Ramos (cell line): Measurements from ENCODE around the gene MOBP.
"Not testable (repeated sequence)": the region's sequence is repeated elsewhere in the genome, so short reads cannot be mapped to it uniquely, and the experiment has no call there.

Source experiments
- in situ Hi-C: fragments of 300-500 bp; cut with MboI; formaldehyde crosslinking; loops from one replicate; pipeline ENCODE4 v1.14.3; 2022; ENCODE audit warnings: low sequenced_read_pairs; ENCODE audit not compliant: unreplicated experiment

Gene MOBP

DNA sequence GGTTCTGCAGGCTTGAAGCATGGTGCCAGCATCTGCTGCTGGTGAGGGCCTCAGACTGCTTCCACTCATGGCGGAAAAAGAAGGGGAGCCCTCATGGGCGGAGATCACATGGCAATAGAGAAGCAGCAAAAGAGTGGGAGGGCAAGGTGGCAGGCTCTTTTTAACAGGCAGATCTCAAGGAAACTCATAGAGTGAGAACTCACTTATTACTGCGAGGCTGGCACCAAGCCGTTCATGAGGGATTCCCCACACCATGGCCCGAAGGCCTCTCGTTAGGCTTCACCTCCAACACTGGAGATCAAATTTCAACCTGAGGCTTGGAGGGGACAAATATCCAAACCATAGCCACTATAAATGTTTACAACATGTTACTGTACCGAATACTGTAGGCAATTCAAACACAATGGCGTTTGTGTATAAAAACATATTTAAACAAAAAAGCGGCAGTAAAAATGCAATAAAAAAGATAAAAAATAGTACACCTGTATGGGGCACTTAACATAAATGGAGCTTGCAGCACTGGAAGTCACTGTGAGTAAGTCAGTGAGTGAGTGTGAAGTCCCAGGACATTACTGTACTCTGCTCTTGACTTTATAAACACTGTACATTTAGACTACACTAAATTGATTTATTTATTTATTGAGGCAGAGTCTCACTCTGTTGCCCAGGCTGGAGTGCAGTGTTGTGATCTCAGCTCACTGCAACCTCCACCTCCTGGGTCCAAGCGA, 18.8 kb upstream of the MOBP start:
- in situ Hi-C loops = no loop called here

DNA sequence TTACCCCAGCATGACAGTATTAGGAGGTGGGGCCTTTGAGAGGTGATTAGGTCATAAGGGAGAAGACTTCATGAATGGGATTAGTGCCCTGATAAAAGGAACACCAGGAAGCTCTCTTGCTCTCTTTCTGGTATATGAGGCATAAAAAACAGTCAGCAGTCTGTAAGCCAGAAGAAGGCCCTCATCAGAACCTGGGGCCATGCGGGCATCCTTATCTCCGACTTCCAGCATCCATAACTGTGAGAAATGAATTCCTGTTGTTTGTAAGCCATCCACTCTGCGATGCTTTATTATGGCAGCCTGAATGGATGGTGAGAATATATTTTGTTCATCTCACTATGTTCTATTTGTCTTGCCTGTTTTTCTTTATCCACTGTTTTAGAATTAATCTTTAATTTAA, 17.7 kb upstream of the MOBP start:
- in situ Hi-C loops = no loop called here

DNA sequence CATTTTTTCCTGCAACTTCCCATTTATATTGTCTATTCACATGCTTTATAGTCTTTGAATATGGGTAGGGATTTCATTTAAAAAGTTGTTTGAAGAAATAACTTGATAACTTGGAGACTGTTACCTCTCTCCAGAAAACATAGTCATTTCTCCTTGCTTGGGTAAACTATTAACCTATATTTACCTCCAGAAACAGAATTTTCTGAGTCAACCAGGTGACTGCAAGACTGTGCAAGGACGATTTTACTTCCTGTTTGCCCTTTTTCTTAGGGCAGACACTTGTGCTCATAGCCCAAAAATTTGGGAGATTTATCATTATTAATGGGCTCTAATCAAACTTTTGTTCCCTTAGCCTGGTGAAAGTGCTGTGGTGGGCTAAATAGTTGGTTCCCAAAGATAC, 14.3 kb upstream of the MOBP start:
- in situ Hi-C loops = no loop called here

DNA sequence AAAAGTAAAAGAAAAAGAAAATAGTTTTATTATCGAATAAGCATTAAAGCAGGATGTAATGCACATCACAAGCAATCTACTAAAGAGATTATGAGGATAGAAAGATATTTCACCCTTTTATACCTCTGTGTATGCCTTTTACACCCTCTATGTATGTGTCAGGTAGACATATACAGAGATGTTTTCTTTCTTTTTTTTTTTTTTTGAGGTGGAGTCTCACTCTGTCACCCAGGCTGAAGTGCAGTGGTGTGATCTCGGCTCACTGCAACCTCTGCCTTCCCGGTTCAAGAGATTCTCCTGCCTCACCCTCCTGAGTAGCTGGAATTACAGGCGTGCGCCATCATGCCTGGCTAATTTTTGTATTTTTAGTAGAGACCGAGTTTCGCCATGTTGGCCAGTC, 13.6 kb upstream of the MOBP start:
- in situ Hi-C loops = not testable (repeated sequence)

DNA sequence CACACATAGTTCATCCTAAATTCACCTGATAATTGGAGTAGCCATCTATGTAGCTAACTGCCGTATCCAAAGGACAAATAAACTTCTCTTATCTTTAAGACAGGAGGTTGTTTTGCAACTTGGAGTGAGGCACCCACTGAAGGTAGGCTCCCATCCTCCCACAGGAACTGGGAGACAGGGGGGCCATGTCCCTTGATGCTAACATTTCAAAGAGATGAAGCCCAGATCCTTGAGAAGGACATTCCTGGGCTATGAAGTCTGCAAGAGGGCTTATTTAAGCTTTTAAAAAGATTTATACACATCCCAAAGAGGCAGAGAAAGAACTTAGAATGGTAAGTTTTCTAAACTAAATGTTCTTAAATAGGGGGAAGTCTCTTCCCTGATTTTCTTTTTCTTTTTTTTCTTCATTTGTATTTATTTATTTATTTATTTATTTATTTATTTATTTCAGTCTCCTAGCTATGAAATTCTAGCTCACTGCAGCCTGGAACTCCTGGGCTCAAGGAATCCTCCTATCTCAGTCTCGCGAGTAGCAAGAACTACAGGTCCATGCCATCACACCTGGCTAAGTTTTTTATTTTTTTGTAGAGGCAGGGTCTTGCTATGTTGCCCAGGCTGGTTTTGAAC, 12.8 kb upstream of the MOBP start:
- in situ Hi-C loops = no loop called here

DNA sequence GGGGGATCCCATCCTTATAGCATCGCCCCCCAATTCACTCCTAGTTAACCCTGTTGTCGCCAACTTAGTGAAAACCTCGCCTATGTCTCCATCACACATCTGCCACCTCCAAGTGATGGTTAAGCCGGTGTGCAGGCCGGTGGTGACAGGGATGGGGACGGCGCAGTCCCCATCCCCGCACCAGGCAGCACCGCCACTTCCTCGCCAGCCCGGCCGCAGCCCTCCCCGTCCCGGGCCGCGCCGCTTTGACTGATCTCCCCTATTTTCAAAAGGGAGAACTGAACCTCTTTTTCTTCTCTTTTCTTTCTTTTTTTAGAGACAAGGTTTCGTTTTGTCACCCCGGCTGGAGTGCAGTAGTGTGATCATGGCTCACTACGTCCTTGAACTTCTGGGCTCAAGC, 11.3 kb upstream of the MOBP start:
- in situ Hi-C loops = no loop called here

DNA sequence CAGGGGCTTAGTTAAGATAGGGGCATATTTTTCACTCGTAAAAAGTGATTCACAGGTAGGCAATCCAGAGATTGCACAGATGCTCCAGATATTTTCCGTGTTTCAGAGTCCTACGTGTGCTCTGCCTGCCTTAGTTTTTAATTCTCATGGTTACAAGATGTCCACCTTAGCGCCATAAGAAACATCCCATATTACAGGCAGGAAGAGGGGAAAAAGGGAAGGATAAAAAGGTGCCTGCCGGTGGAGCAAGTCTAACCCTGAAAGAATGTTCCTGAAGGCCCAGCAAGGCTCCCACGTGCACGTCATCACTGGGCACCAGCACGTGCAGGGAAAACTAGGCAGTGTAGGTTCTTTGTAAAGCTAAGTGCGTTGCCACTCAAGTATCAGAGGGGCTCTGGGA, 10.1 kb upstream of the MOBP start:
- in situ Hi-C loops = no loop called here

DNA sequence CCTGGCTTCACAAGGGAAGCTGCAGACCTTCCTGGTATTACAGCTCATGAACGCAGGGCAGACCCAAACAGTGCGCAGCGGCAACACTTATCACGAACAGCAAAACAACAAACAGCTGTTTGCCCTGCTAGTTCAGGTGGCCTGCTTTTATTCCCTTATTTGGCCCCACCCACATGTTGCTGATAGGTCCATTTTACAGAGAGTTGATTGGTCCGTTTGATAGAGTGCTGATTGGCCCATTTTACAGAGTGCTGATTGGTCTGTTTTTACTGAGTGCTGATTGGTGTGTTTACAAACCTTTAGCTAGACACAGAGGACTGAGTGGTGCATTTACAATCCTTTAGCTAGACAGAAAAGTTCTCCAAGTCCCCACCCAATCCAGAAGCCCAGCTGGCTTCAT, 8.9 kb upstream of the MOBP start:
- in situ Hi-C loops = not testable (repeated sequence)

DNA sequence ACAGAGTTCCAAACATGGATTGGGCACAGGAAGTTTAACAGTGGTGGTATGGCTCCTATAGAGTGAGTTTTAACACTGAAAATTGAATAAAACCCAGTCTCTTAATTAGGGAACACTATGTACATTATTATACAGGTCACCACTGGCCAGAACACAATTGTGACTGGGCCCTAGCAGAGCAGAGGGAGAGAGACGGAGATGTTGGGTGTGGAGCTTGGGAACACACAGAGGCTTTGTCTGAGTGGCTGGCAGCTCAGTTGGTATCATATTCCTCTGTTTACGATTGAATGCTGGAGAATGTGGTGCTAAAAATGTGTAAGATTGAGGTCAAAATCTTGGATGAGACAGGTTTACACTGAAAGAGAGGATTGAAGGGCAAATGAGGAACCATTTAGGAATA, 6.8 kb upstream of the MOBP start:
- in situ Hi-C loops = no loop called here

DNA sequence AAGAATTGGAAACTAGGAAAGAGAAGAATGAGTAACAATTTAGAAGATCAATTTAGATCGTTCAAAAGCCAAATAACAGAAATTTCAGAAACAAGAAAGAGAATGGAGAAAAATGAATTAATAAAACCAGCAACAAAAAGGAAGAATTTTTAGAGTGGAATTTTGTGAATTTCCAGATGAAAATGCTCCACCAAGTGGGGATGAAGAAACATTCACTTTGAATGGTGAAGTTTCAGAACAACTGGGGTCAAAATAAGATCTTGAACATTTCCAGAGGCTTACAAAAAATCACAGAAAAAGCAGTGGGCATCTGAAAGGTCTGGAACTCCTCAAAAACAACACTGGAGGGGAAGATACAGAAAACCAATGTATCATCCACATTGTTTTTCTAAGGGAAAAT, 4.2 kb upstream of the MOBP start:
- in situ Hi-C loops = no loop called here

DNA sequence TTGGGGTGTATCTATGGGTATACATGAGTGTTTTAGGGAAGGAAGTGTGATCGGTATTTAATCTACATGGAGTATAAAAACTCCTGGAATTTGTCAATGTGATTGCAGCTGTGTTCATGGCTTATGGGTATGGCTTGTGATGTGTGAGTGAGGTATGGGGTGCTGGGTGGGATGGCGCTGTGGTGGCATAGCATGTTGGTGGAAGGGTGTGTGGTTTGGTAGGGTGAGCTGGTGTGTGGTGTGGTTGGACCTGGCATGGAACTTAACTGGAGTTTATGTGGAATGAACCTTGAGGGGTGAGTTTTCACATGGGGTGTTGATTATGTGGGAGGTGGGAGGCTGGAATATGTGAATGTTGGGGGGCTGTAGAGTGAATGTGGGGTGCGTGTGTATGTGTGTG, 492 bp upstream of the MOBP start:
- in situ Hi-C loops = no loop called here

DNA sequence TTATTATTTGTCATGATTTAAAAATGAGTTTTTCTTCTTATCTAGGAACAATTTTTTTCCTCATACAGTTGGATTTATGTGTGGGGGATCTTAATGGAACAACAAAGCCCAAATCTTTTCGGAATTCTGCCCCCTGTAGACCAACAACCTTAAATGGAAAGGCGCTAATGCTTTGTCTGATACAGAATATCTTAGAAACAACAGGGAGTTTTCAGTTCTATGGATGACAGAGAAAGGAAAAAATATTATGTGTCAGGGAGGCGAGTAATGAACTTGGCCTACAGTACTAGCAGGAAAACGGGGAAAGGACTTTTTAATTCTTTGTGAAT, 592 bp downstream of the MOBP start:
- in situ Hi-C loops = no loop called here

DNA sequence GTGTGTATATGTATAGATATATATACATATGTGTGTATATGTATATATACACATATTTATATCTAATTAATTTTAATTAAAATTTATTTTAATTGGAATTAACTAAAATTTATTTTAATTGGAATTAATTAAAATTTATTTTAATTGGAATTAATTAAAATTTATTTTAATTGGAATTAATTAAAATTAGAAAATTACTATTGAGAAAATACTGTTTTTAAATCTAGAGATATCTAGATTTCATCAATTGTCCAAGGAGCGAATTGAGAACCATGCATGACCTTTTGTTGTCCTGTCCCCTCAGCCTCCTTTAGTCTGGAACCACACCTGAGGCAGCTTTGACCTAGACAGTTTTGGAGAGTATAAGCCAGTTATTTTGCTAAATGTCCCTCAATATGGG, 1.8 kb downstream of the MOBP start:
- in situ Hi-C loops = no loop called here

DNA sequence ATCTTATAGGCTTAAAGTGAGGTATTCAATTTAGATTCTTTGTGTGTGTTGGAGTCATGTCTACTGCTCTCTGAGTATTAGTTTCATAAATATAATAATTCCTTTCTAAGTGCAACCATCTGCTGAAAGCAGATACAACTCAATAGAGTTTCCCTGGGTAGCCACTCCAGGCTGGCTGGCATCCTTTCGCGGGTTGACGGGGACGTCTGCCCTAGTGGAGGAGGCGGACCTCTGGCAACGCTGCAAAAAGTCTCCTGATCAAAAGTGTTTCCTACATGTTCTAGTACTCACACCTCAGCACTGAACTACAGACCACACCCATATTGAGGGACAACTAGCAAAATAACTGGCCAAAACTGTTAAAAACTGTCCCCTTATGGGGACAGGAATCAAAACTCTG, 2.5 kb downstream of the MOBP start:
- in situ Hi-C loops = no loop called here

DNA sequence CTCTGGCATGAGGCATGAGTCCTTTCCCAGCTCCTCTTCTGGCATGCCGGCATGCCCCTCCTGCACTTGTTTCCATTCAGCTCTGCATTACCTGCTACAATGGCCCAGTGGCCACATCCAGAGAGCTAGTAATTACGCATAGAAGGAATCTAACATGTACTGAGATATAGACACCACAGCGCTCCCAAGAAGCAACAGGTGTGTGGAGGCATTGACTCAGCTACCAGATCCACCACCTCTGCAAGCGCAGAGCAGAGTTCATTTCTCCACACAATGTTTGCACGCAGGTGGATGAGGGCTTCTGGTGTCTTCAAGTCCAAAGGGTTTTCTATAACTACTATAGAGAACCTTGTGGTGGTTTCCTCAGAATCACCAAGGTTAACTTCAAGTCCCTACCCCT, 4.2 kb downstream of the MOBP start:
- in situ Hi-C loops = no loop called here

DNA sequence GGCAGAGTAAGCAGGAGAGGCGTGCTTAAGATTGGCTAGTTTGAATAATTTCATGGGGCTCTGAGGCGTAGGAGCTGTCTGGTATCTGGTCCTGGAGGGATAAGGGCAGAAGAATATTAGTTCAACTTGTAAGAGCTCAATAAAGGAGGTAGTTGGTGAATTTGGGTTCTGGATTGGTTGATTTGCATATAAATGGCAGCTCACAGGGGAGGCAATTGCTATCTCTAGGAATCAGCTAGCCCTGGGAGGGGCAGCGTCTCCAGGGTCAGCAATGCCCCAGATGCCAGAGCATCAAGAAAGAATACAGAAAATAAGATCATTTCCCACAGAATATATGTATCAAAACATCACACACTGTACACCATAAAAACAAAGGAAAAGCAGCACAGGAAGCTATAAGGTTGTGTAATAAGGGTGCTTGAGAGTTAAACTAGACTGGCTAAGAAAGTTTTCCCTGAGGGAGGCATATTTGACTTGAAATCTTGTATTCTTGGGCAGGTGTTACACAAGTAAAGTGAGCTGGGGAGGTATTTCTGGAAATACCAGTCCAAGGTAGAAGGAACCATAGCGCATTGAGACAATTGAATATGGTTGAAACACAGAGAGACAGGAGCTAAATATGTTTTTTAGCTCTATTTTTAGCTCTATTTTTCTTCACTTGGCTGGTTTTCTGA, 6.1 kb downstream of the MOBP start:
- in situ Hi-C loops = no loop called here

DNA sequence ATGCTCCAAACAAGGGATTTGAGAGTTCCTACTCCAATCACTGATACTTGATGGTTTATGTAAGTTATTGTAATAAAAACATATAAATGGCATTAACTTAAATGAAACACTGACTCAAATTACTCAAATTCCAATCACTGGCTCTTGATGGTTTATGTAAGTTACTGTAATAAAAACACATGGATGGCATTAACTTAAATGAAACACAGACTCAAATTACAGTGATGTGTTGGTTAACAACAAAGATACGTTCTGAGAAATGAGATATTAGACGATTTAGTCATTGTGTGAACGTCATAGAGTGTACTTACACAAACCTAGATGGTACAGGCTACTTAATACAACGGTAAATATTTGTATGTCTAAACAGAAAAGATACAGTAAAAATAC, 6.6 kb downstream of the MOBP start:
- in situ Hi-C loops = no loop called here

DNA sequence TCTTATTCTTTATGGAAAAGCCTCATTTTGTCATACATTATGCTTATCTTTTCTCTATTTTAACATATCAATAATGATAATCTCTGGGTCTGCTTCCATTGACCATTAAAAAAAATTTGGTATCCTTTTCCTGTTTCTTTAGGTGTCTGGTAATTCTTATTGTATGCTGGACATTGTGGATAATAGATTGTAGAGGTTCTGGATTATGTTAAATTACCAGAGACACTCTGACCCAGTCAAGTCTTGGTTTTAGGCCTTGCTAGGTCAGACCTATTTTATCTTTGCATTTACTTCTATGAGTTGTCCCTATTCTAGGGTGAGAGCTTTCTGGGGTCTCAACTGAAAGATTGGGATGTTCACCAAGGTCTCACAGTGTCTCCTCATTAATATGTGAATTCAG, 9.3 kb downstream of the MOBP start:
- in situ Hi-C loops = no loop called here

DNA sequence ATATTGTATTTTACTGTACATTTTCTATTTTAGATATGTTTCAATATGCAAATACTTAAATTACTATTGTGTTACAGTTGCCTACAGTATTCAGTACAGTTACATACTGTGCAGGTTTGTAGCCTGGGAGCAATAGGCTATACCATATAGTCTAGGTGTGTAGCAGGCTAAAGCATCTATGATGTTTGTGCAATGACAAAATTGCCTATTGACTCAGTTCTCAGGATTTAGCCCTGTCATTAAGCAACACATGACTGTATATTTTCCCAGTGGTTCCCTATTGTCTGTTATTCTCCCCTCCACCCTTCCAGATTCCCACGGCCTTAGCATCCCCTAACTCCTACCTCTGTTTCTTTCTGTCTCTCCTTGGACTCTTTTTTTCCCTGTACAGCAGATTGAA, 10.7 kb downstream of the MOBP start:
- in situ Hi-C loops = no loop called here

DNA sequence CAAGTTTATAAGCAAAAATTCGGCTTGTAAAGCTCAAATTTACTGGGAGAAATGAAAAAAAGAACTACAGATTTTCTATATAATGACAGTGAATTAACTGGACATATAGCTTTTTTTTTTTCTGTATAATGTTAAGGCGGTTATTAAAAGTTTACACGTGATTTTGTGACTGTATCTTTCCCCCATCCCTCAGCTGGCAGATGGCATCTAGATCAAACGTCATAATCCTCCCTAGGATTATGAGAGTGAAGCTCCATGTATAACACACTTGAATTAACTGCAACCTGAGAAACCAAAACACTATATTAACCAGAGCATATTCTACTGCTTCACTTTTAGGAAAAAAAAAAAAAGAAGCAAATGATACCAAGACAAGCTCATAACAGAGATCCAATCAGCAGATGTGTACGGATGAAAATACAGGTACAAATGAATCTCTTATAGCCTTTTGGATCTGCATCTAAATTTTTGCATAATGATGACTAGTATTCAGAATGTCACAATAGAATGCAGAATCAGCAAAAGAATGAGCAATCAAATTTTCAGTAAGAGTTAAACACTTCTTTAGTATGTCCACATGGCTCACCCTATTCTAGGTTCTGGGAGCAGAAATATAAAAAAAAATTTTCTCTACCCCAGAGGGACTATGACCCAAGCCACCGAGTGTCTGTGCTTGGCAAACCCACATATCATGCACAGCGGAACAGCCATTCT, 12.4 kb downstream of the MOBP start:
- in situ Hi-C loops = no loop called here

DNA sequence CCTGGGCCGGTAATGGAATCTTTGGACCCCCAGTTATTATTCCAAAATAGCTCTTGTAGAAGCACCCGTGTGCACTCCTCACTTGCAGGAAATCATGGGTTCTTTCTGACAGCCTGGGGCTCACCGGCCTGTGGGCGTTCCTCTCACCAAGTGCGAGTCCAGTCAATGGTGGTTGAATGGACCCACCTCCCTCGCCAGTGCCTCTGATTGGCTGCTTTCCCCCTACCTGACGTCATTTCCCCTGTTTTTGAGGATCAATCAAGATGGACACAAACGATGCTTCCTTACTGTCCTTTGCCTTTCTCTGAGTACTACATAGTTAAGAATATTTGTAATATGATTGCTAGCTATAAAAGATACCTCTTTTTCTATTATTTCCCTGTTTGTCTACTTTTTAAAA, 18.1 kb downstream of the MOBP start:
- in situ Hi-C loops = no loop called here
